A549 (cell line): ENCODE data around the gene C10orf67.
"Not testable (repeated sequence)": the region's sequence is repeated elsewhere in the genome, so short reads cannot be mapped to it uniquely, and the experiment has no call there.

Experiments used
- EHMT2 ChIP-seq: fragments of 200-600 bp; sonication (generic); IDR thresholded peaks from 2 replicates; pipeline ENCODE4 v1.6.1; 2016; ENCODE audit warnings: antibody characterized with exemption, low read depth, mild to moderate bottlenecking, moderate library complexity
- ESRRA ChIP-seq: fragments of 150-350 bp; IDR thresholded peaks from 2 replicates; pipeline ENCODE4 v1.6.1; 2014; ENCODE audit warnings: mild to moderate bottlenecking, low read length, borderline replicate concordance
- POLR2A ChIP-seq: IDR thresholded peaks from 2 replicates; pipeline ENCODE4 v1.6.1; 2012; ENCODE audit warnings: mild to moderate bottlenecking, low read length
- TF ChIP-seq, protein P1 (sequence below): fragments of >200 bp; sonication (Bioruptor Twin); formaldehyde crosslinking; IDR thresholded peaks from 3 replicates; pipeline ENCODE4 v1.5.1; 2016

DNA sequence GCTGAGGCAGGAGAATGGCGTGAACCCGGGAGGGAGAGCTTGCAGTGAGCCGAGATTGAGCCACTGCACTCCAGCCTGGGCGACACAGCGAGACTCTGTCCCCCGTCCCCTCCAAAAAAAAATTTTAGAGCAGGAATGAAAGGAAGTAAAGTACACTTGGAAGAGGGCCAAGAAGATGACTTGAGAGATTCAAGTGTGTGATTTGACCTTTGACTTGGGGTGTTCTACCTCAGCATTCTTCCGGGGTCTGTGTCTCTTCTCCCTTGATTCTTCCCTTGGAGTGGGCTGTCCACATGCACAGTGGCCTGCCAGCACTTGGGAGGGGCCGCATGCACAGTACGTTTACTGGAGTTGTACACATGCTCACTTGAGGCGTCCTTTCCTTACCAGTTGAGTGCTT lies 45.8 kb upstream of the C10orf67 start:
- not testable (repeated sequence) for TF ChIP-seq ESRRA, POLR2A, EHMT2
- TF ChIP-seq, protein P1, sequence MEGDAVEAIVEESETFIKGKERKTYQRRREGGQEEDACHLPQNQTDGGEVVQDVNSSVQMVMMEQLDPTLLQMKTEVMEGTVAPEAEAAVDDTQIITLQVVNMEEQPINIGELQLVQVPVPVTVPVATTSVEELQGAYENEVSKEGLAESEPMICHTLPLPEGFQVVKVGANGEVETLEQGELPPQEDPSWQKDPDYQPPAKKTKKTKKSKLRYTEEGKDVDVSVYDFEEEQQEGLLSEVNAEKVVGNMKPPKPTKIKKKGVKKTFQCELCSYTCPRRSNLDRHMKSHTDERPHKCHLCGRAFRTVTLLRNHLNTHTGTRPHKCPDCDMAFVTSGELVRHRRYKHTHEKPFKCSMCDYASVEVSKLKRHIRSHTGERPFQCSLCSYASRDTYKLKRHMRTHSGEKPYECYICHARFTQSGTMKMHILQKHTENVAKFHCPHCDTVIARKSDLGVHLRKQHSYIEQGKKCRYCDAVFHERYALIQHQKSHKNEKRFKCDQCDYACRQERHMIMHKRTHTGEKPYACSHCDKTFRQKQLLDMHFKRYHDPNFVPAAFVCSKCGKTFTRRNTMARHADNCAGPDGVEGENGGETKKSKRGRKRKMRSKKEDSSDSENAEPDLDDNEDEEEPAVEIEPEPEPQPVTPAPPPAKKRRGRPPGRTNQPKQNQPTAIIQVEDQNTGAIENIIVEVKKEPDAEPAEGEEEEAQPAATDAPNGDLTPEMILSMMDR: not testable (repeated sequence)
